ENCODE data around the gene ANKRD40.

GRCh38 chr17:50679008-50679544, 28.6 kb downstream of the ANKRD40 start:
- TF ChIP-seq CTCF (conservative IDR thresholded peaks at IDR 0.05) (no peak), ZFX (IDR thresholded peaks at IDR 0.05) (no peak)
